KBM-7 (cell line): ENCODE measurements around the gene STAMBP.

ENCODE experiments used
- DNase-seq: peaks from one replicate; pipeline ENCODE4 v3.0.0-alpha.2; 2015
- in situ Hi-C: fragments of 300-500 bp; cut with MboI; formaldehyde crosslinking; loops from 2 replicates; pipeline ENCODE4 v1.14.3; 2020; ENCODE audit warnings: low sequenced_read_pairs, low pct_unique_long_range_greater_than_20kb, mixed read lengths

STAMBP gene

DNA sequence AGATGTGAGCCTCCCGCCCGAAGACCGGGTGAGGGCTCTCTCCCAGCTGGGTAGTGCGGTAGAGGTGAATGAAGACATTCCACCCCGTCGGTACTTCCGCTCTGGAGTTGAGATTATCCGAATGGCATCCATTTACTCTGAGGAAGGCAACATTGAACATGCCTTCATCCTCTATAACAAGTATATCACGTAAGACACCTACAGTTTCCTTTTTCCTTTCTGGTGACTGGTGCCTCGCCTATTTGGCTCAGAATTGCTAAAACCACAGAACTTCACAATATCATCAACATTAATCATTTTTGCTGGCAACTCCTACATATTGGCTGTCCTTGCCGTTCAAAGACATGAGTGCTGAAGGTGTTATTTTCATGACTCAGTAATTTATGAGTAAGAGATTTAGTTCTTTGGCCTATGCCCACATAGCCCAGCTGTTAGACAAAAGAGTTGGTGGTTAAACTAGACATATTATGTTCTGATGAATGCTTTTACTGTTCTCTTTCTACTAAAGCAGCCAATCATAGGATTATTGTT is 2.2 kb downstream of the STAMBP start:
- in situ Hi-C loops: no loop called here

DNA sequence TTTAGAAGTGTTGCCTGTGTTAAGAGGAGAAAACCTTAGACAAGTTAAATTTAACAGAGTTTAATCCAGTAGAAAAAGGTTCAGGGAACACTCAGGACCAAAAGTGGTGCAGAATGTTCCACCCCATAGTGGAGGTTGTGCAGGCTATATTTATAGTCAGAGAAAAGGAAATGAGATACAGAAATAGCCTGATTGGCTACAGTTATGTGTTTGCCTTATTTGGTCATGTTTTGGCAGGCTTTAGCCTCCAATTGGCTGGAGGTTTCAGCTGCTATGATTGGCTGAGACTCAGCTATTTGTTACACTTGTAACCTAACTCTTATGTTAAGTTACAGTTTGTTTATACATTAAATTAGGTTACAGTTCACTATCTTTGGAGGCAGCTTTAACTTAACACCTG is 4.2 kb downstream of the STAMBP start:
- DNase-seq: no peak
- in situ Hi-C loops: no loop called here

More for the DNA sequence above, 2.2 kb downstream of the STAMBP start:
- DNase-seq: no peak

DNA sequence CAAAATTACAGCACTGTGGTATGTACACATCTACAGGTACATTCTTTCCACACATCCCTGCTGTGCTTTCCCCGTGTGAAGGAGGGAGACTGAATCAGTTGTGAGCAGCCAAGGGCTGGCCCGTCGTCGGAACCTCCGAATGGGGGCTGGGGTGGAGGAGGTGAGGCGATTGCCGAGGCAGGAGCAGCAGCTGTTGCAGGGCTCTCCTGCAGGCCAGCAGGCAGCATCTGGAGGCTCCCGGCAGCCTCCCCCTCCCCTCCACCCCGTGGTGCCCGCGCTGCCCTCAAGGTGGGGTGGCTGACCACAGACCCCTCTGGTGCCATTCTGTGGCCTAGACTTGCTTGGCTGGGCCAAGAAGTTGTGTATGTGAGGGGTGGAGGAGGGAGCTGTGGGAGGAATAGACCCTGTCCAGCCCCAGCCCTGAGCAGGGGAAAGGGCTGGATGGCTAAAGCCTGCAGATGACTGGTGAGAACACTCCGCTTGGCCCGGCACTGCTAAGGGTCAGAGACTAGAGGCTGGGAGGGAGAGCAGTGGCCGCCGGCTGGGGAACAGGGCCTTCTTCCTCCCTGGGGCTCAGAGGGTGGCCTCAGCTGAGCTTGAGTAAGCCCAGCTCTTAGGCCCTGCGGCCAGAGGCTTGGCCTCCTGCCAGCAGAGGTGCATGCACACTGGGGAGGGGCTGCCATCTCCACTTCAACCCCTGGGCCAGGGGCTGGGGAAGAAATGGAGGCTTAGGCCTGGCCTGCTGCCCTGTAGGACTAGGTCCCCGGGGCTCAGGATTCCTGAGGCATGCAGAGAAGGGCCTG is 7.6 kb downstream of the STAMBP start:
- in situ Hi-C loops: no loop called here
- DNase-seq: no peak

GRCh38 chr2:73837847-73838585 is 9.3 kb downstream of the STAMBP start:
- in situ Hi-C loops: no loop called here
- DNase-seq: peak; percentile 84

DNA sequence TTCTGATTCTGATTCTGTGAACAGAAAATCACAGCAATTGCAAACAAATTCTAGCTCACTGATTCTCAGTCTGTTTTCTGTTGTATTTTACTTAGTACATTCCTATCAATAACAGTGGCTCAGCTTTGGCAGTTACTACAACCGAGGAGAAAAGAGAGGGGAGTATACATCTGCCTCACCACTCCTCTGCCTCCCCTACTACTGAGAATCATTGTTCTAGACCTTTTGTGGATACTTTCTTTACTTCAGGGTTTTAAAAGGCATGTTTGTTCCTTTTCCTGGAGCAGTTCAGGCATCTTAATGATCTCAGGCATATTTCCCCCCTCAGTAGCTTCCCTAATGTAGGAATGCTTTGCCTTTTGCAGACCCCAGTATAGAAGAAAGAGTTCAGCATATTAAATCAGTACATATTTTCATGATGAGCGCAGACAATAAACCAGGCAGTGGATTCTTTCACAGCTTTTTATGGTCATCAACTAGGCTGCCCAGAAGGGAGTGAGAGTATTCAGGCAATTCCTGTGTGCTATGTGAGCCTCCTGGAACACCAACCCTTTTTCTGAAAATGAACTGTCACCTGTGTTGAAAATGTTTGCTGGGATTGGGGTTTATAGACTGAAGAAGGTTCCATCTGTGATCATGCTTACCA is 10.3 kb downstream of the STAMBP start:
- no peak for DNase-seq
- in situ Hi-C loops: no loop called here

GRCh38 chr2:73839653-73840411 is 11.1 kb downstream of the STAMBP start:
- no peak for DNase-seq
- in situ Hi-C loops: no loop called here

DNA sequence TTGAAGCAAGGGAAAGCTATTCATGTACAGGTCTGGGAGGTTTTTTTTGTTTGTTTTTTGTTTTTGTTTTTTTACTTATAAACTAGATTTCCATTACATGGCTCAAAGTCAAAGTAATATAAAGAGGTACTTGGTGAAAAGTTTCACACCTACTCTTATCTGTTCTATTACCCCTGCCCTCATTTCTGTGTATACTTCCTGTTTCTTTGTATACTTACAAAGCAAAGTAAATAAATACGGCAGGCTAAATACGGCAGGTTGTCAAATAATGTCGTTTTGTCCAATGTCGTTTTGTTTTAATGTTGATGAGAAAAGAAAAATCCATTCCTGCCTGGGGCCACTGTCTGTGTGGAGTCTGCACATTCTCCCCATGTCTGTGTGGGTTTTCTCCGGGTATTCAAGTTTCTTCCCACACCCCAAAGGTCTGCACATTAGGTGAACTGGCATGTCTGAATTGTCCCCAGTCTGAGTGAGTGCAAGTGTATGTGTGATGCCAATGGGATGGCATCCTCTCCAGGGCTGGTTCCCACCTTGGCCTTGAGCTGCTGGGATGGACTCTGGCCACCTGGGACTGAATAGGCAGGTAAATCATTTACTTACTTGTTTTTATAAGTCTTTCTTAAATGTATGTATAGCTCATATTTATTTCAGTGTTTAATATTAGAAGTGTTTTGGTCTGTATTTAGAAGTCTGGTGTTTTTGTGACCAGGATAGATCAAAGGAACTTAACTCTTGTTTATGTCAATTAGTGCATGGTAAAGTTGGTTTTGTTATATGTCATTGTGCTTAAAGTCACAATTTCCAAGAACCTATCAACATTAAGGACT is 13.4 kb downstream of the STAMBP start:
- in situ Hi-C loops: no loop called here
- no peak for DNase-seq

GRCh38 chr2:73842739-73843019 is 13.9 kb downstream of the STAMBP start:
- in situ Hi-C loops: no loop called here
- DNase-seq: no peak

DNA sequence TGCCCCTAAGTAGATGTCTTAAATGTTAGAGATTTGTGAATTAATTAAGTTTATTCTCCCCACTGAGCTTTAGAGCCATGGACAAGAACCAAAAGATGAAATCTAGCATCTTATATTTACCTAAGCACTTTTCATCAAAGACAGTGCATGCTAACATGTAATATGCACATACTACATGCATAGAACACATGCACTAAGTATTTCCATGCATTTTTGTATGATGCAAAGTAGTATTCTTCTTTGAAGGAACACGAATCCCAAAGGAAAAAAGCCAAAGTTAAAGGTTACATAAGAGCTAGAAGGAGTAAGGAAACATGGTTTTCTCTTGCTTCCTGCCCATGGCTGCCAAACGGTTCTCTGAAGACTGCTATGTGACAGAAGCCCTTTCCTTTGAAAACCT is 15.3 kb downstream of the STAMBP start:
- in situ Hi-C loops: no loop called here
- no peak for DNase-seq

DNA sequence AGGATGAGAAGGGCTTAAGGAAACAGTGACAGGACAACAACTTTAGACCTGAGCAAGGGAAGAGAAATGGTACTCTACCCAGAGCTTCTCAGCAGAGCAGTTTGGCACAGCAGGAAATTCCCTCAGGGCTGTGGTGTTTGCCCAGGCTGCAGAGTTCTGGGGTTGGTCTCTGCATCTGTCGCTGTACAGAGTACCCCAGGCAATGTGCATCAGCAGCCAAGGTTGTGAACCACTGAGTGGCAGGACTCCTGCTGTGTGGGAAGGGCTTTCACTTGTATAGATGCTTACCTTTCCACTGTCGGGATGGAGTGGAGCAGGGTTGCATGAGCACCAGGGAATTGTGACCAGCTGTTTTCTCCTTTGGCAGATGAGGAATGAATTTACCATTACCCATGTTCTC is 21.2 kb downstream of the STAMBP start:
- in situ Hi-C loops: no loop called here
- no peak for DNase-seq

- DNase-seq: peak; percentile 21
- in situ Hi-C loops: no loop called here
Observed at GRCh38 chr2:73851274-73851673, 22.5 kb downstream of the STAMBP start.

DNA sequence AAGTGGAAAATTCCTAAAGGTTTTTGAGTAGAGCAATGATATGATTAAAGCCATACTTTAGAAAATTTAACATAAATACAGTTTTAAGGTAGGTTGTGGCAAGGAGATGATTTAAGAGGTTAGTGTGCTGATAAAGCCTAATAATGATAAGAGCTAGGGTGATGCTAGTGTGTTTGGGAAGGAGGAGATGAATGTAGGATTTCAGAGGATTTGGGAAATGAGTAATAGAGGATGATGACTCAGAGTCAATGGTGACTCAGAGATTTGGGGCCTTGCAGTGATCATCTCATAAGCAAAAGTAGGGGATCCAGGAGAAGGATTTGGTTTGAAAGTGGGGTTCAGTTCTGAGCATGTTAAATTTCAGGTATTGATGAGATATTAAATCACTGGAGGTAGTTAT is 23.3 kb downstream of the STAMBP start:
- in situ Hi-C loops: no loop called here
- no peak for DNase-seq

GRCh38 chr2:73855526-73855925 is 26.8 kb downstream of the STAMBP start:
- DNase-seq: no peak
- in situ Hi-C loops: no loop called here

- in situ Hi-C loops: no loop called here
- no peak for DNase-seq
Observed at GRCh38 chr2:73856214-73856613, 27.5 kb downstream of the STAMBP start.

DNA sequence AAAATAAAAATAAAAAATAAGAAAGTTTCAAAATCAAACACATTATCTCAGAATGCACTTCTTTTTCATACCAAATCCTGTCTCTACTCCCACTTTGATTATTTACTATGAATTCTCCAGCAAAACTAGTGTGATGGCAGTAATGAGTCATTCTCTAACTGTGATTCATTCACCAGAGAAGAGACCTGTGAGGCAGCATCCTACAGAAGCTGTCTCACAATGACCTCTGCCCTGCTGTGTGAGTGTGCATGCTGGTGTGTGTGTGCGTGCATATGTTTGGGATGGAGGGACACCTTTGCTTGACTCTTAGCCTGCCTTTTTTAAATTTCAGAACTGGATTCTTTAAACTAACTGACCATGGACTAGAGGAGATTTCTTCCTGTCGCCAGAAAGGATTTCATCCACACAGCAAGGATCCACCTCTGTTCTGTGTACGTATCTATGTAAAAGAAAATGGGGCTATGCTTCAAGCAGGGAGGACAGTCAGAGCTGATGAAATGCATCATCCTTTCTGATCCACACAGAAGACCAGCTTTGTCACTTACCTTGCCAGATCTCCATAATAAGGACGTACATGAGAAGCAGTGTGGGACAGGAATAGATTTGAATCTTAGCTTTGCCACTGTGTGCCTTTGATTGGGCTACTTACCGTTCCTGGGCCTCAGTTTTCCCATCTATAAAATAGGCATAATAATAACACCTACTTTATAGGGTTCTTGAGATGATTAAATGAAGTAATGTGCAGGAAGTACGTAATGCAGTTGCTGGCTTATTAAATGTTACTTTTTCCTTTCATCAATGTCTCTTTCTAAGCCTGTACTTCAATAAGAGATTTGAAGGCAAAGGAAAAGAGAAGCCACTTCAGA is 31.2 kb downstream of the STAMBP start:
- DNase-seq: no peak

DNA sequence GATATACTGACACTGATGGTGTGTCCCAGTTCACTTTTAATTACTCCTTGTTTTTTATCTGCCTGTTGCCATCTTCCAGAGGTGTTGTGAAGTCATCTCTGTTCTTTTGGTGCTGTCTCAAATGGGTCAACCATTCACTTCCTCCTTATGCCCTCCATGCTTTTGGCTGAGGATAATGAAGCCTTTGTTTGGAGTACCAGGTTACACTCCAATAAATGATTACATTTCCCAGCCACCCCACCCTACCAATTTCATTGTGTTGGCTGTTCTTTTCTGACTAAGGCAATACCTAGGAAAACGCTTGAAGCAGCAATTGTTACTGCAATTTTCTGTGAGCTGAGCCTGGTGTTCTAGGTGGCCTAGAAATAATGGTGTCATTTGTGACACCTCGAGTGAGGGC is 34.2 kb downstream of the STAMBP start:
- no peak for DNase-seq
- in situ Hi-C loops: no loop called here

More for the DNA sequence above, 31.2 kb downstream of the STAMBP start:
- in situ Hi-C loops: no loop called here

DNA sequence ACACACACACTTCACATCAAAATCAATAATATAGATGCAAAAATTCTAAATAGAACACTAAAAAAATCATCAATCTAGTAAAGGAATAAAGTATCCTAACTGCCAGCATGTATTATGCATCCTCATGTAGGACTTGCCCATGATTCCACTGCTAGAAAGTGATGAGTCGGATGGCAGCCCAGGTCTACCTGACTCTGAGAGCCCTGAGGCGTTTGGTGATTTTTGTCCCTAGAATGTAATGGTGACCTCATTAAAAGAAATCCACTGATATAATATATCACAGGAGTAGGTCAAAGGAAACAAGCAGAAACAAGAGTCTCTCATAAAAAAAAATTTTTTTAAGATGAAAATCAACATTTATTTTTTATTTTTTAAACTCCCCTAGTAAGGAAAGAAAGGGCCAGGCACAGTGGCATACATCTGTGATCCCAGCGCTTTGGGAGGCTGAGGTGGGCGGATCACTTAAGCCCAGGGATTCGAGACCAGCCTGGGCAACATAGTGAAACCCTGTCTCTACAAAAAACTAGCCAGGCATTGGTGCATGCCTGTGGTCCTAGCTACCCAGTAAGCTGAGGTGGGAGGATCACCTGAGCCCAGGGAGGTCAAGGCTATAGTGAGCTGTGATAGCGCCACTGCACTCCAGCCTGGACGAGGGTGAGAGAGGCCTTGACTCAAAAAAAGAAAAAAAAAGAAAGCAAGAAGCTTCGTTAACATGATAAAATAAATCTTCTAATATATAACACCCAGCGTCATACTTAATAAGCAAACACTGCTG is 39.6 kb downstream of the STAMBP start:
- in situ Hi-C loops: no loop called here
- DNase-seq: no peak
